H1 (cell line): ENCODE measurements around the gene DNAJC10.

Source experiments
- CHD1 ChIP-seq: IDR thresholded peaks from 2 replicates; pipeline ENCODE4 v1.6.1; 2012; ENCODE audit warnings: low read depth, low read length, improper control_type of control experiment
- EP300 ChIP-seq, 2 experiments: IDR thresholded peaks; 1 replicate in 1 of 2; 2 replicates in 1 of 2; pipeline ENCODE4 v1.6.1; 2011 to 2012; ENCODE audit warnings: low read depth in 2 of 2, low read length in 2 of 2, mild to moderate bottlenecking in 2 of 2, borderline replicate concordance in 1 of 2, inconsistent platforms in 1 of 2, moderate library complexity in 1 of 2
- HDAC6 ChIP-seq: IDR thresholded peaks from one replicate; pipeline ENCODE4 v1.7.1; 2012; ENCODE audit warnings: low read depth, mild to moderate bottlenecking, inconsistent platforms, low read length, moderate library complexity
- KDM1A ChIP-seq: fragments of 200-600, 300-600 bp; sonication (generic); IDR thresholded peaks from 2 replicates; pipeline ENCODE4 v1.7.1; 2016; ENCODE audit warnings: mild to moderate bottlenecking, low read length, borderline replicate concordance
- POLR2A ChIP-seq, 2 experiments: IDR thresholded peaks; 1 replicate in 1 of 2; 2 replicates in 1 of 2; pipeline ENCODE4 v1.6.1; 2011; ENCODE audit warnings: low read depth in 2 of 2, low read length in 2 of 2, mild to moderate bottlenecking in 2 of 2; ENCODE audit errors: control extremely low read depth in 1 of 2
- POLR2AphosphoS5 ChIP-seq: IDR thresholded peaks from 2 replicates; pipeline ENCODE4 v1.6.1; 2011; ENCODE audit warnings: low read depth, low read length
- SRF ChIP-seq: IDR thresholded peaks from 2 replicates; pipeline ENCODE4 v1.6.1; 2011; ENCODE audit warnings: mild to moderate bottlenecking, low read depth, low read length, moderate library complexity
- TBP ChIP-seq: IDR thresholded peaks from 2 replicates; pipeline ENCODE4 v1.6.1; 2011; ENCODE audit warnings: low read depth, low read length, improper control_type of control experiment
- ZNF274 ChIP-seq: IDR thresholded peaks from 2 replicates; pipeline ENCODE4 v1.7.0; 2012; ENCODE audit warnings: low read length, borderline replicate concordance; ENCODE audit errors: extremely low read depth
- TF ChIP-seq, protein P1 (sequence below), 3 experiments: IDR thresholded peaks; 1 replicate in 2 of 3; 2 replicates in 1 of 3; pipeline versions ENCODE4 v1.5.1 to v1.6.1; 2011; ENCODE audit warnings: low read length in 3 of 3, mild to moderate bottlenecking in 3 of 3, inconsistent platforms in 2 of 3, low read depth in 1 of 3, moderate library complexity in 1 of 3; ENCODE audit not compliant: insufficient read depth in 1 of 3; ENCODE audit errors: control extremely low read depth in 1 of 3

DNA sequence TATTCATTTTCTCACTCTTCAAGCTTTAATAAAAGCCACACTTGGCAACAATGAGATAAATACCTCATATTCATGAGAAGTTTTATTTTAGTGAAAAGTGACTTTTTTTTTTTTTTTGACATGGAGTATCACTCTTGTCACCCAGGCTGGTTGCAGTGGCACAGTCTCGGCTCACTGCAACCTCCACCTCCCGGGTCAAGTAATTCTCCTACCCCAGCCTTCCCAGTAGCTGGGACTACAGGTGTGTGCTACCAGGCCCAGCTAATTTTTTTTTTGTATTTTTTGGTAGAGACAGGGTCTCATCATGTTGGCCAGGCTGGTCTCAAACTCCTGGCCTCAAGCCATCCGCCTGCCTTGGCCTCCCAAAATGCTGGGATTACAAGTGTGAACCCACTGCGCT lies 103.4 kb downstream of the DNAJC10 start:
- TF ChIP-seq POLR2A (IDR thresholded peaks at IDR 0.05; ENCODE audit: control extremely low read depth in 1 of 2, low read depth in 2 of 2, low read length in 2 of 2) (no peak), CHD1 (no peak), EP300 (IDR thresholded peaks at IDR 0.05; ENCODE audit: borderline replicate concordance in 1 of 2, low read depth in 2 of 2, low read length in 2 of 2) (no peak), KDM1A (no peak), POLR2AphosphoS5 (no peak), TBP (no peak), SRF (no peak), HDAC6 (no peak), ZNF274 (no peak)
- TF ChIP-seq, protein P1, sequence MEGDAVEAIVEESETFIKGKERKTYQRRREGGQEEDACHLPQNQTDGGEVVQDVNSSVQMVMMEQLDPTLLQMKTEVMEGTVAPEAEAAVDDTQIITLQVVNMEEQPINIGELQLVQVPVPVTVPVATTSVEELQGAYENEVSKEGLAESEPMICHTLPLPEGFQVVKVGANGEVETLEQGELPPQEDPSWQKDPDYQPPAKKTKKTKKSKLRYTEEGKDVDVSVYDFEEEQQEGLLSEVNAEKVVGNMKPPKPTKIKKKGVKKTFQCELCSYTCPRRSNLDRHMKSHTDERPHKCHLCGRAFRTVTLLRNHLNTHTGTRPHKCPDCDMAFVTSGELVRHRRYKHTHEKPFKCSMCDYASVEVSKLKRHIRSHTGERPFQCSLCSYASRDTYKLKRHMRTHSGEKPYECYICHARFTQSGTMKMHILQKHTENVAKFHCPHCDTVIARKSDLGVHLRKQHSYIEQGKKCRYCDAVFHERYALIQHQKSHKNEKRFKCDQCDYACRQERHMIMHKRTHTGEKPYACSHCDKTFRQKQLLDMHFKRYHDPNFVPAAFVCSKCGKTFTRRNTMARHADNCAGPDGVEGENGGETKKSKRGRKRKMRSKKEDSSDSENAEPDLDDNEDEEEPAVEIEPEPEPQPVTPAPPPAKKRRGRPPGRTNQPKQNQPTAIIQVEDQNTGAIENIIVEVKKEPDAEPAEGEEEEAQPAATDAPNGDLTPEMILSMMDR (IDR thresholded peaks at IDR 0.05; ENCODE audit: control extremely low read depth in 1 of 3, insufficient read depth in 1 of 3, low read depth in 1 of 3, low read length in 3 of 3): no peak
